Transverse colon (tissue), 4 donors: ENCODE results near the gene VPS51. TPM values are rescaled to one million over a fixed set of nuclear protein-coding genes. Genes with fewer than 3 reads are reported as not detected.

Experiments used
- DNase-seq: peaks from one replicate; pipeline ENCODE4 v3.0.0-alpha.2; 2019
- H3K27ac ChIP-seq, 4 donors: fragments of 200-600 bp; sonication (generic); 2 replicates each; pipeline ENCODE4 v1.5.1; 2016 to 2018; ENCODE audit warnings: inconsistent platforms in 4 of 4
- H3K27me3 ChIP-seq: fragments of 200-600 bp; sonication (generic); 2 replicates; pipeline ENCODE4 v1.5.1; 2017; ENCODE audit warnings: inconsistent platforms
- H3K36me3 ChIP-seq, 4 donors: fragments of 200-600 bp; sonication (generic); 2 replicates each; pipeline ENCODE4 v1.5.1; 2017 to 2019; ENCODE audit warnings: inconsistent platforms in 4 of 4
- H3K4me1 ChIP-seq, 4 donors: fragments of 200-600 bp; sonication (generic); 2 replicates each; pipeline ENCODE4 v1.5.1; 2017 to 2020; ENCODE audit warnings: inconsistent platforms in 4 of 4
- H3K4me3 ChIP-seq, 4 donors: fragments of 200-600 bp; sonication (generic); 1 replicate in 1 of 4; 2 replicates in 3 of 4; pipeline versions ENCODE4 v1.5.1 to v1.6.1; 2017 to 2019; ENCODE audit warnings: inconsistent platforms in 4 of 4
- H3K9me3 ChIP-seq, 2 donors: fragments of 200-600 bp; sonication (generic); 2 replicates each; pipeline ENCODE4 v1.5.1; 2017 to 2019; ENCODE audit warnings: inconsistent platforms in 2 of 2
- EP300 ChIP-seq: sonication (generic); formaldehyde crosslinking; IDR thresholded peaks from one replicate; pipeline ENCODE4 v1.6.1; 2017; ENCODE audit warnings: antibody characterized with exemption, low read depth
- POLR2A ChIP-seq: fragments of 450-650 bp; IDR thresholded peaks from one replicate; pipeline ENCODE4 v1.6.1; 2016; ENCODE audit warnings: antibody characterized with exemption, mild to moderate bottlenecking, moderate library complexity
- POLR2AphosphoS5 ChIP-seq, 3 donors: sonication (generic); formaldehyde crosslinking; IDR thresholded peaks; one replicate each; pipeline ENCODE4 v1.6.1; 2016; ENCODE audit warnings: antibody characterized with exemption in 3 of 3
- WGBS, 2 donors: methylation state at CpG; one replicate each; pipeline ENCODE4 v1.1.5; 2018; ENCODE audit warnings: low coverage in 1 of 2; 5-methylcytosine and 5-hydroxymethylcytosine counted together
- in situ Hi-C, 4 donors: fragments of 200-750 bp; cut with MboI; loops; one replicate each; pipeline versions ENCODE4 v1.15.0 to v1.15.1; 2017; ENCODE audit warnings: low sequenced_read_pairs in 3 of 4, low pct_ligation_motif_present in 1 of 4, low pct_unique_long_range_greater_than_20kb in 1 of 4
- intact Hi-C: fragments of 100-400 bp; cut with DNase I; formaldehyde crosslinking; loops from one replicate; pipeline ENCODE4 v1.15.1; 2023; ENCODE audit warnings: low total_unique reads
- total RNA-seq, 4 donors: library from RNA; depleted of rRNA; stranded (reverse); fragments of >200 nt; gene quantifications; one replicate each; pipeline ENCODE4 v1.1.0, GENCODE V29; 2016
- TF ChIP-seq, protein P1 (sequence below), 5 experiments: fragments of 200-600 bp in 3 of 5; fragments of 450-650 bp in 2 of 5; sonication (generic) in 3 of 5; IDR thresholded peaks; 1 replicate in 2 of 5; 2 replicates in 3 of 5; pipeline ENCODE4 v1.5.1; 2016 to 2017; ENCODE audit warnings: antibody characterized with exemption in 5 of 5, inconsistent platforms in 3 of 5, mild to moderate bottlenecking in 2 of 5, moderate library complexity in 1 of 5

VPS51 gene
- total RNA-seq, 4 donors from 2014 or later: 252 to 560 (median 437) TPM

DNA sequence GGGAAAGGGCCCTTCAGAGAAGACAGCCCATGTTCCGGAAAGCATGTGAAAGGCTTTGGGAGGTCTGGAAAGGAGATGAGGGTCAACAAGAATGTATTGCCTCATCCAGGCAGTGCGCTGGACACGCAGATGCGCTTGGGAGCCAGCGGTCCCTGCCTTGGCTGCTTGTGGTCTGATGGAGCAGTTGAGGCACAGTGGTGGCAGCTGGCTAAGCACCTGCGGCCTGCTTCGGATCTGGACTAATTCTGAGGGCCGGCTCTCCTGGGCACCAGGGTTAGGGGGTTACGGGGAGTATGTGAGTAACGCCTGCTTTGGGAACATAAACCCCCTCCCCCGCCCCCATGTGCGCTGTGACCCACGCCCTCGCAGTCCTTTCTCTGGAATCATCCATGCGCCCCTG, 11.1 kb downstream of the VPS51 start:
- DNase-seq: no peak
- intact Hi-C loops (no loop called here), in situ Hi-C loops (no loop called here)
- WGBS, 2 donors: 96% methylated on average over 11 of the region's 15 CpGs; no CpG with 5 or more reads in 1 of the 2 donors
- H3K4me3 ChIP-seq: no peak overlapping the region
- H3K27me3 ChIP-seq: no peaks in the 10 kb centered on the region
- H3K9me3 ChIP-seq: no peaks in the 10 kb centered on the region
- peaks cover 0 to 15% (median 6%) of the 10 kb centered on the region in 4 donors for H3K4me1 ChIP-seq
- no peak overlapping the region for H3K27ac ChIP-seq
- TF ChIP-seq POLR2A (no peak), EP300 (no peak), POLR2AphosphoS5 (IDR thresholded peaks at IDR 0.05) (no peak)
- TF ChIP-seq, protein P1, sequence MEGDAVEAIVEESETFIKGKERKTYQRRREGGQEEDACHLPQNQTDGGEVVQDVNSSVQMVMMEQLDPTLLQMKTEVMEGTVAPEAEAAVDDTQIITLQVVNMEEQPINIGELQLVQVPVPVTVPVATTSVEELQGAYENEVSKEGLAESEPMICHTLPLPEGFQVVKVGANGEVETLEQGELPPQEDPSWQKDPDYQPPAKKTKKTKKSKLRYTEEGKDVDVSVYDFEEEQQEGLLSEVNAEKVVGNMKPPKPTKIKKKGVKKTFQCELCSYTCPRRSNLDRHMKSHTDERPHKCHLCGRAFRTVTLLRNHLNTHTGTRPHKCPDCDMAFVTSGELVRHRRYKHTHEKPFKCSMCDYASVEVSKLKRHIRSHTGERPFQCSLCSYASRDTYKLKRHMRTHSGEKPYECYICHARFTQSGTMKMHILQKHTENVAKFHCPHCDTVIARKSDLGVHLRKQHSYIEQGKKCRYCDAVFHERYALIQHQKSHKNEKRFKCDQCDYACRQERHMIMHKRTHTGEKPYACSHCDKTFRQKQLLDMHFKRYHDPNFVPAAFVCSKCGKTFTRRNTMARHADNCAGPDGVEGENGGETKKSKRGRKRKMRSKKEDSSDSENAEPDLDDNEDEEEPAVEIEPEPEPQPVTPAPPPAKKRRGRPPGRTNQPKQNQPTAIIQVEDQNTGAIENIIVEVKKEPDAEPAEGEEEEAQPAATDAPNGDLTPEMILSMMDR (IDR thresholded peaks at IDR 0.05): no peak
- peaks cover 0 to 11% (median 3%) of the 10 kb centered on the region in 4 donors for H3K36me3 ChIP-seq

DNA sequence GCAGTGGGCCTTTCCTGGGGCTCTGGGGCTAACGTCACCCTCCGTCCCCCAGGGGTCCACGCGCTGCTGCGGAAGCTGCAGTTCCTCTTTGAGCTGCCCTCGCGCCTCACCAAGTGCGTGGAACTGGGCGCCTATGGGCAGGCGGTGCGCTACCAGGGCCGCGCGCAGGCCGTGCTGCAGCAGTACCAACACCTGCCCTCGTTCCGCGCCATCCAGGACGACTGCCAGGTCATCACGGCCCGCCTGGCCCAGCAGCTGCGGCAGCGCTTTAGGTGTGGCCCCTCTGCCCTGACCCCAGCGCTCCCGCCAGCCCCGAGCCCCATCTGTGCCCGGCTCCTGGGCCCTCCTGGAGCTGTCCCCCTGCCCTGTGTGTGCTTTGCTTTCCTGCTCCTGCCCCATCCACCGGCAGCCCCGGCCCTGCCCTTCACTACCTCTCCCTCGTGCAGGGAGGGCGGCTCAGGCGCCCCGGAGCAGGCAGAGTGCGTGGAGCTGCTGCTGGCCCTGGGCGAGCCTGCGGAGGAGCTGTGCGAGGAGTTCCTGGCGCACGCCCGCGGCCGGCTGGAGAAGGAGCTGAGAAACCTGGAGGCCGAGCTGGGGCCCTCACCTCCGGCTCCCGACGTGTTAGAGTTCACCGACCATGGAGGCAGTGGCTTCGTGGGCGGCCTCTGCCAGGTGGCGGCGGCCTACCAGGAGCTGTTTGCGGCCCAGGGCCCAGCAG, 11.9 kb downstream of the VPS51 start:
- Histone ChIP-seq H3K36me3 (peaks cover 0 to 11% (median 3%) of the 10 kb centered on the region in 4 donors), H3K9me3 (no peaks in the 10 kb centered on the region), H3K27me3 (no peaks in the 10 kb centered on the region), H3K4me3 (no peak overlapping the region), H3K27ac (no peak overlapping the region), H3K4me1 (peaks cover 2 to 24% (median 13%) of the 10 kb centered on the region in 4 donors)
- 96% methylated on average over 52 of the region's 52 CpGs; no CpG with 5 or more reads in 1 of the 2 donors for WGBS, 2 donors
- intact Hi-C loops: no loop called here
- in situ Hi-C loops: no loop called here
- DNase-seq: no peak
- TF ChIP-seq POLR2AphosphoS5 (IDR thresholded peaks at IDR 0.05) (no peak), POLR2A (no peak), EP300 (no peak)
- TF ChIP-seq, protein P1 (IDR thresholded peaks at IDR 0.05): no peak

DNA sequence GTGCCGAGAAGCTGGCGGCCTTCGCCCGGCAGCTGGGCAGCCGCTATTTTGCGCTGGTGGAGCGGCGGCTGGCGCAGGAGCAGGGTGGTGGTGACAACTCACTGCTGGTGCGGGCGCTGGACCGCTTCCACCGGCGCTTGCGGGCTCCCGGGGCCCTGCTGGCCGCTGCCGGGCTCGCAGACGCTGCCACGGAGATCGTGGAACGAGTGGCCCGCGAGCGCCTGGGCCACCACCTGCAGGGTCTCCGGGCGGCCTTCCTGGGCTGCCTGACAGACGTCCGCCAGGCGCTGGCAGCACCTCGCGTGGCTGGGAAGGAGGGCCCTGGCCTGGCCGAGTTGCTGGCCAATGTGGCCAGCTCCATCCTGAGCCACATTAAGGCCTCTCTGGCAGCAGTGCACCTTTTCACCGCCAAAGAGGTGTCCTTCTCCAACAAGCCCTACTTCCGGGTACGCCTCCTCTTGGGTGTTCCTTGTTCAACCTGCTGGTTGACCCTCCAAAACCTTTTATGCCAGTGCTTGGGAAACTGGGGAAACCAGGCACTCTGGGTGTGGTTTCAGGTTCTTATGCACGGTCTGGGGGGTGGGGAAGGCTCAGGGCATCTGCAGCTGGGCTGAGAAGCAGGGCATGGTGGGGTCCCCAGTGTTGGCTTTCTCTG, 12.6 kb downstream of the VPS51 start:
- intact Hi-C loops: no loop called here
- no peak for DNase-seq

More for the DNA sequence above, 12.6 kb downstream of the VPS51 start:
- peaks cover 0 to 11% (median 3%) of the 10 kb centered on the region in 4 donors for H3K36me3 ChIP-seq
- in situ Hi-C loops: no loop called here
- no peaks in the 10 kb centered on the region for H3K9me3 ChIP-seq
- peaks cover 8 to 30% (median 19%) of the 10 kb centered on the region in 4 donors for H3K4me1 ChIP-seq
- H3K27me3 ChIP-seq: no peaks in the 10 kb centered on the region
- 93 to 94% methylated on average over 9 to 29 of the region's 38 CpGs for WGBS, 2 donors
- no peak for TF ChIP-seq POLR2A
- no peak for TF ChIP-seq POLR2AphosphoS5 (IDR thresholded peaks at IDR 0.05)
- no peak for TF ChIP-seq EP300
- TF ChIP-seq, protein P1 (IDR thresholded peaks at IDR 0.05): no peak
- no peak overlapping the region for H3K4me3 ChIP-seq
- no peak overlapping the region for H3K27ac ChIP-seq
